Activated naive CD8-positive, alpha-beta T cell treated with anti-CD3 and anti-CD28 coated beads, Interleukin-2, amount 10 ng/mL, durations not matched to agents 7 days and 5 days (primary cell): ENCODE measurements around the gene CEP120. TPM values are rescaled to one million over a fixed set of nuclear protein-coding genes. Genes with fewer than 3 reads are reported as not detected.

Source experiments
- ATAC-seq: fragments of 150-1000 bp; cut with Tn5 transposase; one replicate; pipeline ENCODE4 v1.10.0; 2021; ENCODE audit warnings: low read depth, moderate library complexity
- POLR2A ChIA-PET: fragments of 350-600 bp; sonication (Branson Sonifier 250); formaldehyde crosslinking; loops from one replicate; lab custom pipeline; 2021; ENCODE audit warnings: antibody characterized with exemption; lab: Charles Lee
- DNase-seq: peaks from one replicate; pipeline ENCODE4 v3.0.0; 2021
- H3K27ac Mint-ChIP-seq: one replicate; pipeline ENCODE4 v1.8.0; 2022; ENCODE audit warnings: mild to moderate bottlenecking, mixed read lengths
- H3K27me3 Mint-ChIP-seq: one replicate; pipeline ENCODE4 v1.8.0; 2022; ENCODE audit warnings: mild to moderate bottlenecking, moderate library complexity, mixed read lengths
- H3K36me3 Mint-ChIP-seq: one replicate; pipeline ENCODE4 v1.8.0; 2021; ENCODE audit warnings: mild to moderate bottlenecking, mixed read lengths
- H3K4me1 Mint-ChIP-seq: one replicate; pipeline ENCODE4 v1.8.0; 2021; ENCODE audit warnings: mixed read lengths
- H3K4me3 Mint-ChIP-seq: one replicate; pipeline ENCODE4 v1.8.0; 2022; ENCODE audit warnings: mild to moderate bottlenecking, moderate library complexity, mixed read lengths
- H3K9me3 Mint-ChIP-seq: one replicate; pipeline ENCODE4 v1.8.0; 2021; ENCODE audit warnings: mixed read lengths
- total RNA-seq, 2 experiments: library from RNA; stranded (reverse); gene quantifications; one replicate each; pipeline ENCODE4 v1.2.3, GENCODE V29; 2021

CEP120 gene
- total RNA-seq, 2 experiments from 2014 or later: 41.7 to 42.8 TPM

- Mint-ChIP-seq H3K27ac (no peak overlapping the region), H3K4me3 (no peak overlapping the region), H3K4me1 (peaks cover 3% of the 10 kb centered on the region), H3K27me3 (peaks cover 6% of the 10 kb centered on the region), H3K9me3 (peaks cover 10% of the 10 kb centered on the region), H3K36me3 (no peaks in the 10 kb centered on the region)
- DNase-seq: no peak
- ATAC-seq: no peak
- POLR2A ChIA-PET: no interaction called here
Observed at GRCh38 chr5:123298335-123299030, 124.7 kb downstream of the CEP120 start.

- Mint-ChIP-seq H3K27ac (no peak overlapping the region), H3K27me3 (peaks cover 6% of the 10 kb centered on the region), H3K4me3 (no peak overlapping the region), H3K9me3 (peaks cover 10% of the 10 kb centered on the region), H3K4me1 (peaks cover 3% of the 10 kb centered on the region), H3K36me3 (no peaks in the 10 kb centered on the region)
- DNase-seq: no peak
- ATAC-seq: no peak
- POLR2A ChIA-PET: no interaction called here
Observed at GRCh38 chr5:123297866-123298265, 125.3 kb downstream of the CEP120 start.

- ATAC-seq (no peak), DNase-seq (no peak)
- Mint-ChIP-seq H3K36me3 (no peaks in the 10 kb centered on the region), H3K27ac (no peak overlapping the region), H3K4me3 (no peak overlapping the region), H3K4me1 (peaks cover 3% of the 10 kb centered on the region), H3K27me3 (peaks cover 6% of the 10 kb centered on the region), H3K9me3 (peaks cover 10% of the 10 kb centered on the region)
- POLR2A ChIA-PET: no interaction called here
Observed at GRCh38 chr5:123297198-123297831, 125.9 kb downstream of the CEP120 start.

Other genes starting within 250 kb of the CEP120 start
- 10 to 100 TPM; 53.4 to 60.3 TPM for gene CSNK1G3, start 88.8 kb upstream of the CEP120 start, total RNA-seq